ENCODE results near the gene ATP6V1G2. TPM values are rescaled to one million over a fixed set of nuclear protein-coding genes. Genes with fewer than 3 reads are reported as not detected.
A peak's percentile ranks its signal among the peaks of the same experiment; 100 is the strongest.

The ATP6V1G2 gene
- total and polyA plus RNA-seq, 12 donors: 0.88 to 2.5 (median 2.0) TPM

- 80 to 84% methylated on average over 1 of the region's 1 CpG for WGBS, 2 donors
- peaks cover 0 to 31% (median 3%) of the 10 kb centered on the region in 9 donors for H3K4me1 ChIP-seq
- H3K36me3 ChIP-seq: no peaks in the 10 kb centered on the region
- peaks cover 0 to 11% (median 0%) of the 10 kb centered on the region in 7 donors for H3K27me3 ChIP-seq
- ATAC-seq (no peak), DNase-seq (no peak)
- no peak overlapping the region for H3K4me3 ChIP-seq
- no peak for TF ChIP-seq CTCF (IDR thresholded peaks at IDR 0.05)
- H3K9me3 ChIP-seq: no peaks in the 10 kb centered on the region
- intact Hi-C loops (cut with DNase I): no loop called here
- no peak overlapping the region for H3K27ac ChIP-seq
Measured at GRCh38 chr6:31569861-31570536, 23.6 kb upstream of the ATP6V1G2 start.

- DNase-seq (no peak), ATAC-seq (peak in 2 of 8 donors; percentile 49 to 69)
- TF ChIP-seq CTCF (IDR thresholded peaks at IDR 0.05): no peak
- Histone ChIP-seq H3K36me3 (no peaks in the 10 kb centered on the region), H3K9me3 (no peaks in the 10 kb centered on the region), H3K27ac (peak overlapping the region in 1 of 10 donors; percentile 56), H3K27me3 (peaks cover 0 to 11% (median 0%) of the 10 kb centered on the region in 7 donors), H3K4me3 (no peak overlapping the region), H3K4me1 (peaks cover 0 to 28% (median 0%) of the 10 kb centered on the region in 9 donors)
- 67 to 84% methylated on average over 3 of the region's 3 CpGs for WGBS, 2 donors
- intact Hi-C loops (cut with DNase I): no loop called here
Measured at GRCh38 chr6:31568537-31568961, 22.1 kb upstream of the ATP6V1G2 start.

GRCh38 chr6:31567531-31568370 lies 21.3 kb upstream of the ATP6V1G2 start:
- Histone ChIP-seq H3K27me3 (peaks cover 0 to 11% (median 0%) of the 10 kb centered on the region in 7 donors), H3K36me3 (no peaks in the 10 kb centered on the region), H3K4me3 (no peak overlapping the region), H3K4me1 (peaks cover 0 to 36% (median 0%) of the 10 kb centered on the region in 9 donors), H3K9me3 (no peaks in the 10 kb centered on the region), H3K27ac (peak overlapping the region in 1 of 10 donors; percentile 47)
- TF ChIP-seq CTCF (IDR thresholded peaks at IDR 0.05): no peak
- 53% methylated on average over 9 of the region's 9 CpGs for WGBS, 2 donors
- DNase-seq (no peak), ATAC-seq (no peak)
- intact Hi-C loops (cut with DNase I): no loop called here

GRCh38 chr6:31560697-31561058 lies 14.3 kb upstream of the ATP6V1G2 start:
- intact Hi-C loops (cut with DNase I): no loop called here
- Histone ChIP-seq H3K9me3 (no peaks in the 10 kb centered on the region), H3K36me3 (peaks cover 5 to 44% (median 15%) of the 10 kb centered on the region in 9 donors), H3K4me1 (peaks cover 20 to 83% (median 40%) of the 10 kb centered on the region in 9 donors), H3K27me3 (no peaks in the 10 kb centered on the region), H3K4me3 (no peak overlapping the region), H3K27ac (peak overlapping the region in 9 of 10 donors; percentile 70 to 91 (median 82))
- DNase-seq: no peak
- ATAC-seq: no peak
- no peak for TF ChIP-seq CTCF (IDR thresholded peaks at IDR 0.05)
